ENCODE results near the gene KLK4. TPM values are rescaled to one million over a fixed set of nuclear protein-coding genes. Genes with fewer than 3 reads are reported as not detected.

Gene KLK4
- total RNA-seq, 1 donor from 2014 or later: not detected

GRCh38 chr19:50947123-50947522 is 35.9 kb upstream of the KLK4 start:
- no peaks in the 10 kb centered on the region for H3K9me3 ChIP-seq
- H3K4me1 ChIP-seq: no peaks in the 10 kb centered on the region
- no peaks in the 10 kb centered on the region for H3K36me3 ChIP-seq
- H3K4me3 ChIP-seq: no peak overlapping the region
- no peak for DNase-seq (ENCODE audit: low spot score in 2 of 2)
- no peak overlapping the region for H3K27ac ChIP-seq
- no peak for TF ChIP-seq CTCF (IDR thresholded peaks at IDR 0.05)
- intact Hi-C loops (cut with DNase I): no loop called here
- H3K27me3 ChIP-seq: no peaks in the 10 kb centered on the region

GRCh38 chr19:50944795-50945194 is 33.6 kb upstream of the KLK4 start:
- no peaks in the 10 kb centered on the region for H3K9me3 ChIP-seq
- no peak for DNase-seq (ENCODE audit: low spot score in 2 of 2)
- H3K4me3 ChIP-seq: no peak overlapping the region
- no peaks in the 10 kb centered on the region for H3K4me1 ChIP-seq
- TF ChIP-seq CTCF (IDR thresholded peaks at IDR 0.05): no peak
- intact Hi-C loops (cut with DNase I): no loop called here
- H3K27me3 ChIP-seq: no peaks in the 10 kb centered on the region
- H3K27ac ChIP-seq: no peak overlapping the region
- H3K36me3 ChIP-seq: no peaks in the 10 kb centered on the region

DNA sequence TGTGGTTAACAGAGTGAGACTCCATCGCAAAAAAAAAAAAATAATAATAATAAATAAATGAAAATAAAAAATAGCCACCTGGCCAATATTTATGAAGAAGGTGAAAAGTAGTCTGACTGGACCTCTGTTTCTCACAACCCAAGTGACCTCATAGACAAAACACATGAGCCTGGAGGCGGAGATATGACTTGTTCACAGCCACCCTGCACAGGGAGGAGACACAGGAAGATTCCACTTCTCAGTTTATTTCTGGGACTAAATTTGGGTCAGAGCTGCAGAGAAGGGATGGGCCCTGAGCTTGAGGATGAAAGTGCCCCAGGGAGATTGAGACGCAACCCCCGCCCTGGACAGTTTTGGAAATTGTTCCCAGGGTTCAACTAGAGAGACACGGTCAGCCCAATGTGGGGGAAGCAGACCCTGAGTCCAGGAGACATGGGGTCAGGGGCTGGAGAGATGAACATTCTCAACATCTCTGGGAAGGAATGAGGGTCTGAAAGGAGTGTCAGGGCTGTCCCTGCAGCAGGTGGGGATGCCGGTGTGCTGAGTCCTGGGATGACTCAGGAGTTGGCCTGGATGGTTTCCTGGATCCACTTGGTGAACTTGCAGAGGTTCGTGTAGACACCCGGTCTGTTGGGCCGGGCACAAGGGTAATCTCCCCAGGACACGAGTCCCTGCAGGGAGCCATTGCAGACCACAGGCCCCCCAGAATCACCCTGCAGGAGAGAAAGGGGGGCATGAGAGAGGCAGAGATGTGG is 32.1 kb upstream of the KLK4 start:
- Histone ChIP-seq H3K9me3 (no peaks in the 10 kb centered on the region), H3K36me3 (no peaks in the 10 kb centered on the region), H3K27me3 (no peaks in the 10 kb centered on the region), H3K4me3 (no peak overlapping the region), H3K27ac (no peak overlapping the region), H3K4me1 (no peaks in the 10 kb centered on the region)
- intact Hi-C loops (cut with DNase I): no loop called here
- TF ChIP-seq CTCF (IDR thresholded peaks at IDR 0.05): no peak
- no peak for DNase-seq (ENCODE audit: low spot score in 2 of 2)

DNA sequence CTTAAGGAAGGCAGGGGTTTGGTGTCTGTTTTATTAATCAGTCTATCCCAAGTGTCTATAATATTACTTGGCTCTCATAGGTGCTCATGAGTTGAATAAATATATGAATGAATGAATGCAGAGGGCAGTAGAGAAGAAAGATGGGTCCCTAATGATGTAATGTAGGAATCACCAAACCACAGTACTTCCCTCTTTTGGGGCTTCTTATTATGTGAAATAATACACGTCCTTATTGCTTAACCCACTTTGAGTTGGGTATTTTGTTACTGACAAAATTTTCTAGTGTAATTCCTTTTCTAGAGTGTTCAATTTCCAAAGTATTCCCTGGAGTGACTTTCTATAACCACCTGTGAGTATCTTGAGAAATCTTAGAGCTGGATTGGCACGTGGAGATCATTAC is 28.4 kb upstream of the KLK4 start:
- Histone ChIP-seq H3K36me3 (no peaks in the 10 kb centered on the region), H3K4me1 (no peaks in the 10 kb centered on the region), H3K27me3 (no peaks in the 10 kb centered on the region), H3K9me3 (no peaks in the 10 kb centered on the region), H3K27ac (no peak overlapping the region), H3K4me3 (no peak overlapping the region)
- no peak for DNase-seq (ENCODE audit: low spot score in 2 of 2)
- intact Hi-C loops (cut with DNase I): no loop called here
- no peak for TF ChIP-seq CTCF (IDR thresholded peaks at IDR 0.05)

- no peaks in the 10 kb centered on the region for H3K4me1 ChIP-seq
- H3K36me3 ChIP-seq: no peaks in the 10 kb centered on the region
- no peak for TF ChIP-seq CTCF (IDR thresholded peaks at IDR 0.05)
- H3K9me3 ChIP-seq: no peaks in the 10 kb centered on the region
- no peak for DNase-seq (ENCODE audit: low spot score in 2 of 2)
- intact Hi-C loops (cut with DNase I): no loop called here
- no peak overlapping the region for H3K27ac ChIP-seq
- H3K27me3 ChIP-seq: no peaks in the 10 kb centered on the region
- H3K4me3 ChIP-seq: no peak overlapping the region
These were observed 22.4 kb upstream of the KLK4 start for GRCh38 chr19:50933640-50934039.

DNA sequence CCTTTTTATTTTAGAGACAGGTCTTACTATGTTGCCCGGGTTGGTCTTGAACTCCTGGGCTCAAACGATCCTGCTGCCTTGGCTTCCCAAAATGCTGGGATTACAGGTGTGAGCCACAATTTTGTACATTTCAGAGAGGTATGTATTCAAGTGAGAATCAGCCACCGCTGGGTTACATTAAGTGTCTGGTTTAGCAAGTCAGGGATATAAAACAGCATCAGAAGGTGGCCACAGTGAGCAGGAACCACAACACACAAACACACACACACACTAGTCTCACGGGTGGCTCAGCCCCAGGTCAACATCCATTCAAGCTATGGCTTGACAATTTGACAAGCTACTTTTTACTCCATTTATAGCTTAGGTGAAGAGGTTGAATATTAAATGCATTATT is 21.5 kb upstream of the KLK4 start:
- Histone ChIP-seq H3K27me3 (no peaks in the 10 kb centered on the region), H3K27ac (no peak overlapping the region), H3K4me3 (no peak overlapping the region), H3K4me1 (no peaks in the 10 kb centered on the region), H3K36me3 (no peaks in the 10 kb centered on the region), H3K9me3 (no peaks in the 10 kb centered on the region)
- TF ChIP-seq CTCF (IDR thresholded peaks at IDR 0.05): no peak
- DNase-seq (ENCODE audit: low spot score in 2 of 2): no peak
- intact Hi-C loops (cut with DNase I): no loop called here
